Measurements from ENCODE around the gene C6orf136. TPM values are rescaled to one million over a fixed set of nuclear protein-coding genes. Genes with fewer than 3 reads are reported as not detected.

The C6orf136 gene
- total and polyA plus RNA-seq, 9 of the 15 experiments (the other 6 are each of a cell fraction or from before 2014, with no cell fraction given), result 14.1 to 63.1 (median 18.4) TPM

DNA sequence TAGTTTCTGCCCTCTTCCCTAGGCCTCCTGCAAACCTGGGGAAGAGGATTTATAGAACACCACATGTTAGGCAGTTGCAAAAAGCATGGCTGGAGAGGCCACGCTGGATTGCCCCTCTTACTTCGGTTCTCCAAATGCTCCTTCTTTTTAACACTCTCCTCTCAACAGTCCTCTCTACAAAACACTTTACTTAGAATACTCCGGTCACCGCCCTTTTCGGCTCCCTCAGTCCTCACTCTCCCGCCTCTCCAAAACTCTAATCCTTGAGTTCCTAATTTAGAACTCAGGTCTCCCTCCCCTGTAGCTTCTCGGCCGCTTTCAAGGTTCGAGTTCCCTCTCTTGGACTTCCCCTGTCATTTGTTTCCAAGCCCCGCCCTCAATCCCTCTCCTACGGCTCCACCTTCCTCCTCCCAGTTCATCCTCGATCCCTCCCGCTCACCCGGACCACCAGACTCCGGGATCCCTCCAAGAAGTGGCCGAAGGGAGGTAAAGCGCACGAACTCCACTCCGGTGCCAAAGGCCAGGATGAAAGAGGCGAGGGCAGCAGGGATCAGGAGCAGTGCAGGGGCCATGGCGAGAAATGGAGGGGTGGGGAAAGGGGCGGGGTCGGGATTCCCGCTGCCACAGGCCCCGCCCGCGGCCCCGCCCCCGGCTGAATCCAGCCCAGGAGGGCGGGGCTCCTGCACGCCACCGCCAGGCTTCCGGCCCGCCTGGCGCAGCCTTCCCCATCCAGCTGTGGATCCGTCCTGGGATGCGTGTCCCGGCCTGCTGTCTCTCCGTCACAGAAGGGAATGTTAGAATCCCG, 43.7 kb downstream of the C6orf136 start, which contains the start of gene NRM (continued):
- TF ChIP-seq ZBTB7A (IDR thresholded peaks at IDR 0.05; ENCODE audit: borderline replicate concordance, control insufficient read depth, low read depth, low read length) (peak; percentile 82; the same call in 1 of the 2 replicates), CBX2 (IDR thresholded peaks at IDR 0.05; ENCODE audit: insufficient read depth, low read length, poor library complexity, severe bottlenecking) (no peak), ERF (CRISPR knock-in tag; IDR thresholded peaks at IDR 0.05) (no peak), MECOM (CRISPR knock-in tag; IDR thresholded peaks at IDR 0.05) (no peak), TAF9B (IDR thresholded peaks at IDR 0.05; ENCODE audit: partially characterized antibody) (no peak), ZNF695 (CRISPR knock-in tag; IDR thresholded peaks at IDR 0.05) (no peak), ZNF124 (CRISPR knock-in tag; IDR thresholded peaks at IDR 0.05) (no peak), MCM3 (IDR thresholded peaks at IDR 0.05) (no peak), BMI1 (IDR thresholded peaks at IDR 0.05; ENCODE audit: low read length) (no peak), SIRT6 (IDR thresholded peaks at IDR 0.05; ENCODE audit: low read depth, low read length) (no peak), FOS (IDR thresholded peaks at IDR 0.05; ENCODE audit: extremely low read depth, insufficient read length) (no peak), POLR2H (tag; IDR thresholded peaks at IDR 0.05; ENCODE audit: low read depth) (no peak), FOXK2 (conservative IDR thresholded peaks at IDR 0.05 in 1 of 2, IDR thresholded peaks at IDR 0.05 in 1 of 2; ENCODE audit: low read depth in 2 of 2) (no peak; a peak in 1 of 4 replicates), SRF (CRISPR knock-in tag; IDR thresholded peaks at IDR 0.05) (peak in 1 of 2 experiments; percentile 25; a peak in 1 of 4 replicates), ZNF354B (CRISPR knock-in tag; IDR thresholded peaks at IDR 0.05) (no peak), PCBP1 (IDR thresholded peaks at IDR 0.05; ENCODE audit: low read depth, low read length, poor library complexity, severe bottlenecking) (no peak), GTF2F1 (IDR thresholded peaks at IDR 0.05; ENCODE audit: low read depth, low read length) (no peak), NR1H2 (CRISPR knock-in tag; IDR thresholded peaks at IDR 0.05) (no peak), XRCC5 (IDR thresholded peaks at IDR 0.05; ENCODE audit: low read depth, low read length) (no peak), ZNF766 (CRISPR knock-in tag; conservative IDR thresholded peaks at IDR 0.05) (no peak)
- TF ChIP-seq, protein P1, sequence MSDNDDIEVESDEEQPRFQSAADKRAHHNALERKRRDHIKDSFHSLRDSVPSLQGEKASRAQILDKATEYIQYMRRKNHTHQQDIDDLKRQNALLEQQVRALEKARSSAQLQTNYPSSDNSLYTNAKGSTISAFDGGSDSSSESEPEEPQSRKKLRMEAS (CRISPR knock-in tag; IDR thresholded peaks at IDR 0.05), result peak; percentile 60
- TF ChIP-seq, protein P2, sequence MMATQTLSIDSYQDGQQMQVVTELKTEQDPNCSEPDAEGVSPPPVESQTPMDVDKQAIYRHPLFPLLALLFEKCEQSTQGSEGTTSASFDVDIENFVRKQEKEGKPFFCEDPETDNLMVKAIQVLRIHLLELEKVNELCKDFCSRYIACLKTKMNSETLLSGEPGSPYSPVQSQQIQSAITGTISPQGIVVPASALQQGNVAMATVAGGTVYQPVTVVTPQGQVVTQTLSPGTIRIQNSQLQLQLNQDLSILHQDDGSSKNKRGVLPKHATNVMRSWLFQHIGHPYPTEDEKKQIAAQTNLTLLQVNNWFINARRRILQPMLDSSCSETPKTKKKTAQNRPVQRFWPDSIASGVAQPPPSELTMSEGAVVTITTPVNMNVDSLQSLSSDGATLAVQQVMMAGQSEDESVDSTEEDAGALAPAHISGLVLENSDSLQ (IDR thresholded peaks at IDR 0.05), result peak; percentile 87
- TF ChIP-seq, protein P3, sequence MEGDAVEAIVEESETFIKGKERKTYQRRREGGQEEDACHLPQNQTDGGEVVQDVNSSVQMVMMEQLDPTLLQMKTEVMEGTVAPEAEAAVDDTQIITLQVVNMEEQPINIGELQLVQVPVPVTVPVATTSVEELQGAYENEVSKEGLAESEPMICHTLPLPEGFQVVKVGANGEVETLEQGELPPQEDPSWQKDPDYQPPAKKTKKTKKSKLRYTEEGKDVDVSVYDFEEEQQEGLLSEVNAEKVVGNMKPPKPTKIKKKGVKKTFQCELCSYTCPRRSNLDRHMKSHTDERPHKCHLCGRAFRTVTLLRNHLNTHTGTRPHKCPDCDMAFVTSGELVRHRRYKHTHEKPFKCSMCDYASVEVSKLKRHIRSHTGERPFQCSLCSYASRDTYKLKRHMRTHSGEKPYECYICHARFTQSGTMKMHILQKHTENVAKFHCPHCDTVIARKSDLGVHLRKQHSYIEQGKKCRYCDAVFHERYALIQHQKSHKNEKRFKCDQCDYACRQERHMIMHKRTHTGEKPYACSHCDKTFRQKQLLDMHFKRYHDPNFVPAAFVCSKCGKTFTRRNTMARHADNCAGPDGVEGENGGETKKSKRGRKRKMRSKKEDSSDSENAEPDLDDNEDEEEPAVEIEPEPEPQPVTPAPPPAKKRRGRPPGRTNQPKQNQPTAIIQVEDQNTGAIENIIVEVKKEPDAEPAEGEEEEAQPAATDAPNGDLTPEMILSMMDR (IDR thresholded peaks at IDR 0.05 in 2 of 3, conservative IDR thresholded peaks at IDR 0.05 in 1 of 3; ENCODE audit: insufficient read depth in 2 of 3, low read depth in 1 of 3, low read length in 3 of 3), result no peak
- TF ChIP-seq, protein P4, sequence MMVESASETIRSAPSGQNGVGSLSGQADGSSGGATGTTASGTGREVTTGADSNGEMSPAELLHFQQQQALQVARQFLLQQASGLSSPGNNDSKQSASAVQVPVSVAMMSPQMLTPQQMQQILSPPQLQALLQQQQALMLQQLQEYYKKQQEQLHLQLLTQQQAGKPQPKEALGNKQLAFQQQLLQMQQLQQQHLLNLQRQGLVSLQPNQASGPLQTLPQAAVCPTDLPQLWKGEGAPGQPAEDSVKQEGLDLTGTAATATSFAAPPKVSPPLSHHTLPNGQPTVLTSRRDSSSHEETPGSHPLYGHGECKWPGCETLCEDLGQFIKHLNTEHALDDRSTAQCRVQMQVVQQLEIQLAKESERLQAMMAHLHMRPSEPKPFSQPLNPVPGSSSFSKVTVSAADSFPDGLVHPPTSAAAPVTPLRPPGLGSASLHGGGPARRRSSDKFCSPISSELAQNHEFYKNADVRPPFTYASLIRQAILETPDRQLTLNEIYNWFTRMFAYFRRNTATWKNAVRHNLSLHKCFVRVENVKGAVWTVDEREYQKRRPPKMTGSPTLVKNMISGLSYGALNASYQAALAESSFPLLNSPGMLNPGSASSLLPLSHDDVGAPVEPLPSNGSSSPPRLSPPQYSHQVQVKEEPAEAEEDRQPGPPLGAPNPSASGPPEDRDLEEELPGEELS (CRISPR knock-in tag; IDR thresholded peaks at IDR 0.05; ENCODE audit: borderline replicate concordance), result no peak

Data from K562 (cell line).